PC-9 (cell line): ENCODE results near the gene ANO2. TPM values are rescaled to one million over a fixed set of nuclear protein-coding genes. Genes with fewer than 3 reads are reported as not detected.
"Not testable (repeated sequence)": the region's sequence is repeated elsewhere in the genome, so short reads cannot be mapped to it uniquely, and the experiment has no call there.

Experiments used
- BruUV-seq: library from RNA; stranded (reverse); fragments of 400-500 nt; replicated peaks from 2 replicates; lab custom pipeline; 2021; lab: Mats Ljungman, UMichigan
- CTCF ChIA-PET: fragments of 300-600 bp; sonication (Branson Sonifier 250); formaldehyde crosslinking; loops from one replicate; lab custom pipeline; 2022; ENCODE audit warnings: antibody characterized with exemption; lab: Charles Lee
- POLR2A ChIA-PET: fragments of 300-600 bp; sonication (Branson Sonifier 250); formaldehyde crosslinking; loops from one replicate; lab custom pipeline; 2022; ENCODE audit warnings: antibody characterized with exemption; ENCODE audit not compliant: unreplicated experiment; lab: Charles Lee
- DNase-seq, 2 experiments: peaks; one replicate each; pipeline versions ENCODE4 v3.0.0 to v3.0.0-alpha.2; 2015 to 2022; ENCODE audit warnings: mixed read lengths in 1 of 2
- H2AFZ ChIP-seq: fragments of 200-600 bp; sonication (generic); 2 replicates; pipeline ENCODE4 v1.8.1; 2017; ENCODE audit warnings: antibody characterized with exemption
- H3F3A ChIP-seq: fragments of 200-600 bp; sonication (generic); 2 replicates; pipeline ENCODE4 v1.8.1; 2017; ENCODE audit warnings: antibody characterized with exemption, mild to moderate bottlenecking, low read depth; ENCODE audit not compliant: insufficient read depth
- H3K27ac ChIP-seq: fragments of 200-600 bp; sonication (generic); 2 replicates; pipeline ENCODE4 v1.6.1; 2016; ENCODE audit warnings: mixed run types
- H3K27me3 ChIP-seq: fragments of 200-600 bp; sonication (generic); 2 replicates; pipeline ENCODE4 v1.6.1; 2016; ENCODE audit warnings: low read depth, mixed run types; ENCODE audit not compliant: insufficient read depth
- H3K36me3 ChIP-seq: fragments of 200-600 bp; sonication (generic); 2 replicates; pipeline ENCODE4 v1.6.1; 2016; ENCODE audit warnings: low read depth, mixed run types
- H3K4me1 ChIP-seq: fragments of 200-600 bp; sonication (generic); replicated peaks from 2 replicates; pipeline ENCODE4 v1.6.1; 2016; ENCODE audit warnings: mixed run types; ENCODE audit not compliant: insufficient read depth
- H3K4me2 ChIP-seq: fragments of 200-600 bp; sonication (generic); 2 replicates; pipeline ENCODE4 v1.6.1; 2017; ENCODE audit warnings: mixed run types
- H3K4me3 ChIP-seq: fragments of 200-600 bp; sonication (generic); 2 replicates; pipeline ENCODE4 v1.6.1; 2016; ENCODE audit warnings: mixed run types
- H3K79me2 ChIP-seq: fragments of 200-600 bp; sonication (generic); 2 replicates; pipeline ENCODE4 v1.6.1; 2017; ENCODE audit warnings: low read depth, mixed run types
- H3K9me2 ChIP-seq: fragments of 200-600 bp; sonication (generic); 2 replicates; pipeline ENCODE4 v1.8.1; 2017; ENCODE audit warnings: mild to moderate bottlenecking; ENCODE audit not compliant: insufficient read depth
- H3K9me3 ChIP-seq: fragments of 200-600 bp; sonication (generic); 2 replicates; pipeline ENCODE4 v1.8.1; 2016; ENCODE audit warnings: low read depth; ENCODE audit not compliant: insufficient read depth
- H4K20me1 ChIP-seq: fragments of 200-600 bp; sonication (generic); 2 replicates; pipeline ENCODE4 v1.8.1; 2017; ENCODE audit not compliant: insufficient read depth
- EZH2 ChIP-seq: fragments of 200-600 bp; sonication (generic); IDR thresholded peaks from 2 replicates; pipeline ENCODE4 v1.8.0; 2017; ENCODE audit warnings: antibody characterized with exemption, low read depth
- intact Hi-C: fragments of 100-400 bp; cut with micrococcal nuclease; formaldehyde crosslinking; loops from one replicate; pipeline ENCODE4 v1.10.0; 2022; ENCODE audit not compliant: unreplicated experiment
- total RNA-seq: library from RNA; stranded (reverse); gene quantifications from 2 replicates; pipeline ENCODE4 v1.2.3, GENCODE V29; 2021
- TF ChIP-seq, protein P1 (sequence below): fragments of 200-600 bp; sonication (generic); conservative IDR thresholded peaks from 2 replicates; pipeline ENCODE4 v1.6.1; 2017; ENCODE audit warnings: mixed run types, antibody characterized with exemption, mild to moderate bottlenecking, moderate library complexity

The ANO2 gene
- total RNA-seq, 1 experiment from 2014 or later = not detected

DNA sequence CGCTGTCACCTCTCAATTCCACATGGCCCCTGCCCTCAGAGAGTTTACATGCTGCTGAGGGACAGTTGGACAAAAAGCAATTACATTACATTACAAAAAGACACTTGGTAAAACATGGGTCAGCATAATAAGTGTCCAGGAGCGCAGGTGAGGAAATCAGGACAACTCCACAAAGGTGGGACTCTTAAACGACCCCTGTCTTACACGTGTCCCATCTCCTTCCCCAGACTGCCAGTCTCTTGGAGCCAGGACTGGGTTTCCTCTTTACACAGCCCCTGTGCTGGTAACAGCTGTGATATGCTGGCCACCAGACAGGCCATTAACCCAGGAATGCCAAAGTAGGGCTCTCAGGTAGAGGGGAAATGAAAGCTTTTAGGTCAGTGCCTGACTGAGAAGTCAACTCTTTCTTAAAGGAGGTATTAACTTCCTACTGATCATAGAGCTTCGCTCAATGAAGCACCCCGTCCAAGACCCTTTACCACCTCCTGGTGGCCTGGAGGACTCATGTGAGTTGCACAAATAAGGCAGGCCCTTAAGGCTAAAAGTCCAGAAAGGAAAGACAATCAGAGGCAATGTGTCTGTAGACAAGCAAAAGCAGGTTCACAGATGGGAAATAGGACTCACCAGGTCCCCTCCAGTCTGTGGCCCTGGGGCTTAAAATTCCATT is 55.5 kb downstream of the ANO2 start:
- Histone ChIP-seq H3K79me2 (no peaks in the 10 kb centered on the region), H3K27me3 (peaks cover 60% of the 10 kb centered on the region), H3K9me2 (no peaks in the 10 kb centered on the region), H3K4me1 (no peaks in the 10 kb centered on the region), H3K27ac (no peak overlapping the region), H2AFZ (peak overlapping the region; percentile 43; the same call in 1 of the 2 replicates), H3K4me3 (no peak overlapping the region), H3K4me2 (peak overlapping the region; percentile 14; the same call in 1 of the 2 replicates), H3K9me3 (no peaks in the 10 kb centered on the region), H4K20me1 (no peaks in the 10 kb centered on the region), H3K36me3 (no peaks in the 10 kb centered on the region), H3F3A (no peaks in the 10 kb centered on the region)
- POLR2A ChIA-PET = no interaction called here
- TF ChIP-seq, protein P1, sequence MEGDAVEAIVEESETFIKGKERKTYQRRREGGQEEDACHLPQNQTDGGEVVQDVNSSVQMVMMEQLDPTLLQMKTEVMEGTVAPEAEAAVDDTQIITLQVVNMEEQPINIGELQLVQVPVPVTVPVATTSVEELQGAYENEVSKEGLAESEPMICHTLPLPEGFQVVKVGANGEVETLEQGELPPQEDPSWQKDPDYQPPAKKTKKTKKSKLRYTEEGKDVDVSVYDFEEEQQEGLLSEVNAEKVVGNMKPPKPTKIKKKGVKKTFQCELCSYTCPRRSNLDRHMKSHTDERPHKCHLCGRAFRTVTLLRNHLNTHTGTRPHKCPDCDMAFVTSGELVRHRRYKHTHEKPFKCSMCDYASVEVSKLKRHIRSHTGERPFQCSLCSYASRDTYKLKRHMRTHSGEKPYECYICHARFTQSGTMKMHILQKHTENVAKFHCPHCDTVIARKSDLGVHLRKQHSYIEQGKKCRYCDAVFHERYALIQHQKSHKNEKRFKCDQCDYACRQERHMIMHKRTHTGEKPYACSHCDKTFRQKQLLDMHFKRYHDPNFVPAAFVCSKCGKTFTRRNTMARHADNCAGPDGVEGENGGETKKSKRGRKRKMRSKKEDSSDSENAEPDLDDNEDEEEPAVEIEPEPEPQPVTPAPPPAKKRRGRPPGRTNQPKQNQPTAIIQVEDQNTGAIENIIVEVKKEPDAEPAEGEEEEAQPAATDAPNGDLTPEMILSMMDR = no peak; the same call in 1 of the 2 replicates
- no peak for TF ChIP-seq EZH2
- DNase-seq = peak in 1 of 2 experiments; percentile 25
- CTCF ChIA-PET = no interaction called here
- intact Hi-C loops = loop anchor here (10.0 kb wide), 1 partner anchor 145 kb away; no protein-coding TSS in a partner anchor
- BruUV-seq = no TSS peak

DNA sequence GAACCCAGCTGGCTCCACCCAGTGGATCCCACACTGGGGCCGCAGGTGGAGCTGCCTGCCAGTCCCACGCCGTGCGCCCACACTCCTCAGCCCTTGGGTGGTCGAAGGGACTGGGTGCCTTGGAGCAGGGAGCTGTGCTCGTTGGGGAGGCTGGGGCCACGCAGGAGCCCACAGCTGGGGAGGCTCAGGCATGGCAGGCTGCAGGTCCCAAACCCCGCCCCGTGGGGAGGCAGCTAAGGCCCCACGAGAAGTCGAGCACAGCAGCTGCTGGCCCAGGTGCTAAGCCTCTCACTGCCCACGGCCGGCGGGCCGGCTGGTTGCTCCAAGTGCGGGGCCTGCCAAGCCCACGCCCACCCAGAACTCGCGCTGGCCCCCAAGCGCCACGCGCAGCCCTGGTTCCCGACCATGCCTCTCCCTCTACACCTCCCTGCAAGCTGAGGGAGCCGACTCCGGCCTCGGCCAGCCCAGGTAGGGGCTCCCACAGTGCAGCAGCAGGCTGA is 56.2 kb downstream of the ANO2 start:
- peak overlapping the region; percentile 43; the same call in 1 of the 2 replicates for H2AFZ ChIP-seq
- TF ChIP-seq, protein P1 = no peak
- no peak overlapping the region for H3K4me3 ChIP-seq
- H3K27ac ChIP-seq = no peak overlapping the region
- H3K4me2 ChIP-seq = no peak overlapping the region
- H3F3A ChIP-seq = no peaks in the 10 kb centered on the region
- CTCF ChIA-PET = no interaction called here
- no peaks in the 10 kb centered on the region for H3K9me2 ChIP-seq
- DNase-seq = no peak
- no peaks in the 10 kb centered on the region for H3K79me2 ChIP-seq
- no peaks in the 10 kb centered on the region for H3K36me3 ChIP-seq
- H4K20me1 ChIP-seq = no peaks in the 10 kb centered on the region
- peaks cover 65% of the 10 kb centered on the region for H3K27me3 ChIP-seq
- BruUV-seq = no TSS peak
- no peaks in the 10 kb centered on the region for H3K4me1 ChIP-seq
- intact Hi-C loops = no loop called here
- POLR2A ChIA-PET = no interaction called here
- no peaks in the 10 kb centered on the region for H3K9me3 ChIP-seq

DNA sequence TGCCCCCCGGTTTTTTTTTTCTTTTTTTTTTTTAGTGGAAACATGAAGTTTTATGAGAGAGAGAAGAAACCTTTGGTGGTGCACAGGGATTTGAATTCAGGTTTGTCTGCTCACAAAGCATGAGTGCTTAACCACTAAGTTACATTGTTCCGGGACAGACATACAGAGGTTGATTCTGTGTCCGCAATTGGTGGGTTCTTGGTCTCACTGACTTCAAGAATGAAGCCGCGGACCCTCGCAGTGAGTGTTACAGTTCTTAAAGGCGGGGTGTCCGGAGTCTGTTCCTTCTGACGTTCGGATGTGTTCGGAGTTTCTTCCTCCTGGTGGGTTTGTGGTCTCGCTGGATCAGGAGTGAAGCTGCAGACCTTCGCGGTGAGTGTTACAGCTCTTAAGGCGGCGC is 57.2 kb downstream of the ANO2 start:
- H3K4me1 ChIP-seq, H3K36me3 ChIP-seq, H3F3A ChIP-seq, H4K20me1 ChIP-seq, H3K27ac ChIP-seq, BruUV-seq, H3K79me2 ChIP-seq, H3K4me2 ChIP-seq, DNase-seq, H3K4me3 ChIP-seq, CTCF ChIA-PET, POLR2A ChIA-PET, H3K9me2 ChIP-seq, H3K9me3 ChIP-seq, H2AFZ ChIP-seq, intact Hi-C loops: not testable (repeated sequence)
- H3K27me3 ChIP-seq = peaks cover 66% of the 10 kb centered on the region
